H9 (cell line): Measurements from ENCODE around the gene SYNRG. TPM values are rescaled to one million over a fixed set of nuclear protein-coding genes. Genes with fewer than 3 reads are reported as not detected.

ENCODE experiments used
- DNase-seq: peaks from one replicate; pipeline ENCODE4 v3.0.0-alpha.2; 2017
- H2AFZ ChIP-seq: one replicate; pipeline ENCODE4 v1.6.1; 2013; ENCODE audit warnings: mild to moderate bottlenecking, low read length, control low read depth, moderate library complexity
- H2AK5ac ChIP-seq: 2 replicates; pipeline ENCODE4 v1.6.1; 2013; ENCODE audit warnings: low read length, control low read depth, mixed read lengths; ENCODE audit not compliant: insufficient read length
- H2BK120ac ChIP-seq: one replicate; pipeline ENCODE4 v1.6.1; 2013; ENCODE audit warnings: low read depth, mild to moderate bottlenecking, low read length, control low read depth, inconsistent platforms; ENCODE audit not compliant: poor library complexity, severe bottlenecking
- H2BK12ac ChIP-seq: 2 replicates; pipeline ENCODE4 v1.6.1; 2013; ENCODE audit warnings: low read length, control low read depth, mixed read lengths, low read depth; ENCODE audit not compliant: insufficient read length
- H2BK15ac ChIP-seq: 2 replicates; pipeline ENCODE4 v1.6.1; 2013; ENCODE audit warnings: low read depth, low read length, control low read depth
- H2BK20ac ChIP-seq: one replicate; pipeline ENCODE4 v1.6.1; 2013; ENCODE audit warnings: low read depth, mild to moderate bottlenecking, low read length, control low read depth, inconsistent platforms; ENCODE audit not compliant: poor library complexity, severe bottlenecking
- H2BK5ac ChIP-seq: 2 replicates; pipeline ENCODE4 v1.6.1; 2013; ENCODE audit warnings: low read length, control low read depth, mixed read lengths; ENCODE audit not compliant: insufficient read length
- H3K14ac ChIP-seq: 2 replicates; pipeline ENCODE4 v1.6.1; 2013; ENCODE audit warnings: low read length, control low read depth; ENCODE audit not compliant: insufficient read depth
- H3K18ac ChIP-seq: 2 replicates; pipeline ENCODE4 v1.6.1; 2013; ENCODE audit warnings: low read depth, mild to moderate bottlenecking, mixed read lengths, low read length, control low read depth; ENCODE audit not compliant: insufficient read length
- H3K23ac ChIP-seq: 2 replicates; pipeline ENCODE4 v1.6.1; 2013; ENCODE audit warnings: low read length, control low read depth, mixed read lengths, low read depth; ENCODE audit not compliant: insufficient read length
- H3K23me2 ChIP-seq: 2 replicates; pipeline ENCODE4 v1.6.1; 2013; ENCODE audit warnings: low read depth, mild to moderate bottlenecking, mixed read lengths, low read length, control low read depth; ENCODE audit not compliant: insufficient read length, poor library complexity, severe bottlenecking
- H3K27ac ChIP-seq: 2 replicates; pipeline ENCODE4 v1.5.1; 2013; ENCODE audit warnings: low read length, control low read depth, mixed read lengths, low read depth; ENCODE audit not compliant: insufficient read length
- H3K27me3 ChIP-seq: 2 replicates; pipeline ENCODE4 v1.6.1; 2013; ENCODE audit warnings: low read length, control low read depth, inconsistent platforms; ENCODE audit not compliant: insufficient read depth
- H3K4ac ChIP-seq: 2 replicates; pipeline ENCODE4 v1.6.1; 2013; ENCODE audit warnings: low read depth, mild to moderate bottlenecking, control low read depth, inconsistent platforms, low read length, moderate library complexity
- H3K4me1 ChIP-seq: 2 replicates; pipeline ENCODE4 v1.6.1; 2013; ENCODE audit warnings: low read length, control low read depth, inconsistent platforms; ENCODE audit not compliant: insufficient read depth
- H3K4me2 ChIP-seq: 2 replicates; pipeline ENCODE4 v1.6.1; 2013; ENCODE audit warnings: low read length, control low read depth, mixed read lengths; ENCODE audit not compliant: insufficient read length, insufficient read depth
- H3K56ac ChIP-seq: 2 replicates; pipeline ENCODE4 v1.6.1; 2013; ENCODE audit warnings: low read depth, mild to moderate bottlenecking, mixed read lengths, low read length, control low read depth; ENCODE audit not compliant: insufficient read length
- H3K79me1 ChIP-seq: 2 replicates; pipeline ENCODE4 v1.6.1; 2013; ENCODE audit warnings: low read depth, mild to moderate bottlenecking, moderate library complexity, low read length, control low read depth, inconsistent platforms; ENCODE audit not compliant: insufficient read depth, poor library complexity, severe bottlenecking
- H3K79me2 ChIP-seq: 2 replicates; pipeline ENCODE4 v1.6.1; 2013; ENCODE audit warnings: low read length, control low read depth, inconsistent platforms; ENCODE audit not compliant: insufficient read depth
- H3K9ac ChIP-seq: 2 replicates; pipeline ENCODE4 v1.6.1; 2013; ENCODE audit warnings: low read length, control low read depth, mixed read lengths; ENCODE audit not compliant: insufficient read length; ENCODE audit errors: extremely low read depth
- H3K9me3 ChIP-seq: one replicate; pipeline ENCODE4 v1.6.1; 2013; ENCODE audit warnings: low read depth, low read length, inconsistent platforms; ENCODE audit not compliant: control insufficient read depth
- H3T11ph ChIP-seq: one replicate; pipeline ENCODE4 v1.6.1; 2013; ENCODE audit warnings: mild to moderate bottlenecking, low read length, control low read depth, inconsistent platforms
- H4K20me1 ChIP-seq: one replicate; pipeline ENCODE4 v1.6.1; 2013; ENCODE audit not compliant: control insufficient read depth, insufficient read length, insufficient read depth
- H4K5ac ChIP-seq: 2 replicates; pipeline ENCODE4 v1.6.1; 2013; ENCODE audit warnings: low read depth, mild to moderate bottlenecking, mixed read lengths, low read length, control low read depth; ENCODE audit not compliant: insufficient read length
- H4K8ac ChIP-seq: replicated peaks from 2 replicates; pipeline ENCODE4 v1.6.1; 2013; ENCODE audit warnings: low read length, control low read depth, mixed read lengths, low read depth; ENCODE audit not compliant: insufficient read length
- H4K91ac ChIP-seq: 2 replicates; pipeline ENCODE4 v1.6.1; 2013; ENCODE audit warnings: low read depth, mild to moderate bottlenecking, moderate library complexity, mixed read lengths, low read length, control low read depth; ENCODE audit not compliant: insufficient read length
- H3K27ac Mint-ChIP-seq, 3 experiments: 2 replicates in 2 of 3; 3 replicates in 1 of 3; pipeline ENCODE4 v1.8.0; 2020 to 2021; ENCODE audit warnings: mixed read lengths in 3 of 3, mild to moderate bottlenecking in 1 of 3, moderate library complexity in 1 of 3
- H3K27me3 Mint-ChIP-seq: 2 replicates; pipeline ENCODE4 v1.8.0; 2021; ENCODE audit warnings: low read depth, mild to moderate bottlenecking, moderate library complexity, mixed read lengths
- H3K36me3 Mint-ChIP-seq, 3 experiments: 2 replicates in 2 of 3; 3 replicates in 1 of 3; pipeline ENCODE4 v1.8.0; 2020 to 2021; ENCODE audit warnings: low read depth in 3 of 3, mixed read lengths in 3 of 3; ENCODE audit not compliant: insufficient read depth in 1 of 3
- H3K4me1 Mint-ChIP-seq, 2 experiments: 2 replicates each; pipeline ENCODE4 v1.8.0; 2020; ENCODE audit warnings: mixed read lengths in 2 of 2
- H3K4me3 Mint-ChIP-seq, 2 experiments: 2 replicates in 1 of 2; 3 replicates in 1 of 2; pipeline ENCODE4 v1.8.0; 2020 to 2021; ENCODE audit warnings: mild to moderate bottlenecking in 2 of 2, mixed read lengths in 2 of 2, moderate library complexity in 1 of 2
- H3K9me3 Mint-ChIP-seq, 2 experiments: 2 replicates in 1 of 2; 3 replicates in 1 of 2; pipeline ENCODE4 v1.8.0; 2020; ENCODE audit warnings: mild to moderate bottlenecking in 2 of 2, mixed read lengths in 2 of 2, moderate library complexity in 1 of 2
- CTCF ChIP-seq: fragments of 200-600 bp; sonication (generic); conservative IDR thresholded peaks from 3 replicates; pipeline ENCODE4 v1.8.0; 2021; ENCODE audit warnings: antibody characterized with exemption, mild to moderate bottlenecking
- WGBS: extraction: QIAGEN DNeasy Blood & Tissue Kit; methylation state at CpG from one replicate; pipeline ENCODE4 v1.1.7; 2013; ENCODE audit warnings: missing lambda C conversion rate, low lambda C conversion rate, mixed read lengths; ENCODE audit not compliant: insufficient read length; ENCODE audit errors: extremely low coverage; 5-methylcytosine and 5-hydroxymethylcytosine counted together
- total RNA-seq: library from RNA; stranded (reverse); gene quantifications from 2 replicates; pipeline ENCODE4 v1.2.1, GENCODE V29; 2021

Gene SYNRG
- total RNA-seq, 1 experiment from 2014 or later: 30.5 TPM

GRCh38 chr17:37567137-37567536, 42.1 kb downstream of the SYNRG start:
- H3K56ac ChIP-seq: no peak overlapping the region
- Mint-ChIP-seq H3K4me1 (peaks cover 5 to 8% of the 10 kb centered on the region in 2 experiments), H3K9me3 (peaks cover 6% of the 10 kb centered on the region in 2 experiments), H3K4me3 (no peak overlapping the region), H3K36me3 (peaks cover 32 to 62% (median 53%) of the 10 kb centered on the region in 3 experiments), H3K27me3 (no peaks in the 10 kb centered on the region), H3K27ac (no peak overlapping the region)
- no peak overlapping the region for H2BK20ac ChIP-seq
- no peak overlapping the region for H3K27ac ChIP-seq
- no peak for DNase-seq
- no peaks in the 10 kb centered on the region for H3K23me2 ChIP-seq
- H3K4me1 ChIP-seq: no peaks in the 10 kb centered on the region
- no peak overlapping the region for H4K5ac ChIP-seq
- no peak overlapping the region for H3K9ac ChIP-seq
- H2BK12ac ChIP-seq: no peak overlapping the region
- no peaks in the 10 kb centered on the region for H3K27me3 ChIP-seq
- no peak overlapping the region for H3T11ph ChIP-seq
- no peak for TF ChIP-seq CTCF
- H3K9me3 ChIP-seq: no peaks in the 10 kb centered on the region
- no peak overlapping the region for H4K8ac ChIP-seq
- H3K79me1 ChIP-seq: no peaks in the 10 kb centered on the region
- no peak overlapping the region for H2AK5ac ChIP-seq
- no peaks in the 10 kb centered on the region for H3K79me2 ChIP-seq
- H3K14ac ChIP-seq: no peak overlapping the region
- no peak overlapping the region for H2BK120ac ChIP-seq
- H3K4me2 ChIP-seq: no peak overlapping the region
- H2AFZ ChIP-seq: no peak overlapping the region
- H3K18ac ChIP-seq: no peak overlapping the region
- no peak overlapping the region for H3K23ac ChIP-seq
- no peak overlapping the region for H4K91ac ChIP-seq
- H4K20me1 ChIP-seq: no peaks in the 10 kb centered on the region
- H3K4ac ChIP-seq: no peak overlapping the region
- WGBS: no CpG with 5 or more reads among the region's 2 CpGs
- H2BK15ac ChIP-seq: no peak overlapping the region
- H2BK5ac ChIP-seq: no peak overlapping the region
